ENCODE measurements around the gene PRRC2B. TPM values are rescaled to one million over a fixed set of nuclear protein-coding genes. Genes with fewer than 3 reads are reported as not detected.

Gene PRRC2B
- total RNA-seq, 1 donor from 2014 or later, result 505 TPM

DNA sequence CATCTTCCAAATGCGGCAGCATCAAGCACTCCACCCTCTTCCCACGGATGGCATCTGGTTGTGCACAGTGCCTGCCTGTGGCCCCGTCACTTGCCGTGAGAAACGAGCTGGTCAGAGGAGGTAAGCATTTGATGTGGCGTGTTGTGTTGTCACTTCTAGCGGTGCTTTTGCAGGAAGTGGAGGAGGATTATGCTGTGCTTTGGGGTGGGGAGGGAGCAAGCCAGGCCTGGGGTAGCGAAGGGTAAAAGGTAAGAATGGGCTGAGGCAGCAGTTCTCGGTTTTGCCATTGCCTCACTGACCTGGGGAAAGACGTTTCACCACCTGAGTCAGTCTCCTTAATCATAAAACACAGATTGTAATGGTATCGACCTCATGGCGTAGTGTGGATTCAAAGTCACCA, 106.5 kb downstream of the PRRC2B start:
- peak overlapping the region; percentile 17 for H3K4me3 Mint-ChIP-seq

DNA sequence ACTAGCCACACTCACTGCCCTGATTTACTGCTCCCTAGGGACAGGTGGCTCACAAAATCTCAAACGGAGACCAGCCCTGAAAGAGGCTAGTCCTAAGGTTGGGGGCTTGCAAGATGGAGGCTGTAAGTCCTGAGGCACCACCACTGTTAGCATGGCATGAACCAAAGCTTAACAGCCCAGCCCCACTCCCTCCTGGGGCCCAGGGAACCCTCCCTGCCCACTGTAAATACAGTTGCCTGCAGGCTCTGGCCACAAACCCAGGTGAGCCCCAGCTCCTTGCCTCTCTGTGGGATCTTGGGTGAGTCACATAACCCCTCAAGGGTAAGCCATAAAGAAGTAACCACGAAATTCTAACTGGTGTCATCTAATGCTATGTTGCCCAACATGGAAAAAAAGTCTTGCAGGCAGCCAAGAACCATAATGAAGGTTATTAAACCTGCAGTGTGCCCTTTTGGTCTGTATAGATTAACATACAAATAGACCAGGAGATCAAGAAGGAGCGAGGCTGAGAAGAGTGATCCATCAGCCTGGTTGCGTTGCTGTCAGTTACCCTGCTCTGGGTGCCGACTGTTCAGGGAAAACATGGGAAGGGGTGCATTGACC, 107.2 kb downstream of the PRRC2B start:
- no peak for DNase-seq (ENCODE audit: low spot score in 2 of 2, unreplicated experiment in 2 of 2)
- peaks cover 3% of the 10 kb centered on the region for H3K36me3 Mint-ChIP-seq
- H3K27ac Mint-ChIP-seq, result peak overlapping the region; percentile 59
- H3K4me1 Mint-ChIP-seq, result peaks cover 15% of the 10 kb centered on the region
- no peaks in the 10 kb centered on the region for H3K27me3 Mint-ChIP-seq (ENCODE audit: low read depth)
- H3K4me3 Mint-ChIP-seq, result peak overlapping the region; percentile 59
- TF ChIP-seq, protein P1, sequence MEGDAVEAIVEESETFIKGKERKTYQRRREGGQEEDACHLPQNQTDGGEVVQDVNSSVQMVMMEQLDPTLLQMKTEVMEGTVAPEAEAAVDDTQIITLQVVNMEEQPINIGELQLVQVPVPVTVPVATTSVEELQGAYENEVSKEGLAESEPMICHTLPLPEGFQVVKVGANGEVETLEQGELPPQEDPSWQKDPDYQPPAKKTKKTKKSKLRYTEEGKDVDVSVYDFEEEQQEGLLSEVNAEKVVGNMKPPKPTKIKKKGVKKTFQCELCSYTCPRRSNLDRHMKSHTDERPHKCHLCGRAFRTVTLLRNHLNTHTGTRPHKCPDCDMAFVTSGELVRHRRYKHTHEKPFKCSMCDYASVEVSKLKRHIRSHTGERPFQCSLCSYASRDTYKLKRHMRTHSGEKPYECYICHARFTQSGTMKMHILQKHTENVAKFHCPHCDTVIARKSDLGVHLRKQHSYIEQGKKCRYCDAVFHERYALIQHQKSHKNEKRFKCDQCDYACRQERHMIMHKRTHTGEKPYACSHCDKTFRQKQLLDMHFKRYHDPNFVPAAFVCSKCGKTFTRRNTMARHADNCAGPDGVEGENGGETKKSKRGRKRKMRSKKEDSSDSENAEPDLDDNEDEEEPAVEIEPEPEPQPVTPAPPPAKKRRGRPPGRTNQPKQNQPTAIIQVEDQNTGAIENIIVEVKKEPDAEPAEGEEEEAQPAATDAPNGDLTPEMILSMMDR (IDR thresholded peaks at IDR 0.05; ENCODE audit: unreplicated experiment), result no peak
- no peaks in the 10 kb centered on the region for H3K9me3 Mint-ChIP-seq

More for the DNA sequence above, 106.5 kb downstream of the PRRC2B start:
- Mint-ChIP-seq H3K9me3 (no peaks in the 10 kb centered on the region), H3K4me1 (peaks cover 15% of the 10 kb centered on the region), H3K27ac (no peak overlapping the region), H3K36me3 (peaks cover 3% of the 10 kb centered on the region), H3K27me3 (ENCODE audit: low read depth) (no peaks in the 10 kb centered on the region)
- TF ChIP-seq, protein P1 (IDR thresholded peaks at IDR 0.05; ENCODE audit: unreplicated experiment), result no peak
- DNase-seq (ENCODE audit: low spot score in 2 of 2, unreplicated experiment in 2 of 2), result no peak

DNA sequence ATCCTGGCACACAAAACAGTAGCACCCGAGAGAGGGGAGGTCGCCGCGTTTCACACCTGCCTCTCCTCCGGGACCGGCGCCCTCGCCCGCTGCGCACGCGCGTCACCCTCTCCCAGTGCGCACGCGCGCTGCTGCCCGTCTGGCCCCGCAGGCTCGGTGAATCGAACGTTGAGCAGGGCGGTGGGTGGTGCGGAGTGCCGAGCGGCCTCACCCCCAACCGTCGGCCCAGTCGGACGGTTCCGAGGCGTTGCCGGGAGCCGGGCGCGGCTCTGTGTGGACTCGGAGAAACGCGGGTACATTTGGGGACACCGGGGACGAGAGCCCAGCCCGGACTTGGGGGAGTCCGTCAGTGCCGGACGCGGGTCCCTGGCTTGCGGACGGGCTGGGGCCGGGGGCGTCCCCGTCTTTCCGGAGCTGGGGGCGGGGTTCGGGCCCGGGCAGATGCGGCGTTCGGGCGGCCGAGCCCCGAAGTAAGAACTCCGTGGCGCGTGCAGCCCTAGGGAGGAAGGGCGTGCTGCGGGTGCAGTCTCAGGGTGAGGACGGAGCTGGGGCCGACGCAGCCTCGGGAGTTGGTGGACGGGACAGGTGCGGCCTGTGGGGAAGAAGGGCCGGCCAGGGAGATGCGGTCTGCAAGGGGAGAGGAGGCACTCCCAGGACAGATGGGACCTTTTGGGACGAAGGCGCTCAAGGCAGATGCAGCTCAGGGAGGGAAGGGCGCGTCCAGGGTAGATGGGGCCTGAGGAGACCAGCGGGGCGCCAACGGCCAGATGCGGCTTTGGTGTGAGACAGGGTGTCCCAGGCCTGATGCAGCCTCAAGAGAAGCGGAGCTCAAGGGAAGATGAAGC, 109.1 kb downstream of the PRRC2B start, which contains the start of gene POMT1:
Gene POMT1 (plus strand): TSS at position 138 of the 845 bp plus-strand sequence. CDS start 1,301 bp downstream, outside the sequence.
- H3K27ac Mint-ChIP-seq, result peak within 1 kb of the TSS; percentile 88
- H3K4me3 Mint-ChIP-seq, result peak within 1 kb of the TSS; percentile 95
- H3K36me3 Mint-ChIP-seq, result peaks cover 5% of the 10 kb centered on the region
- H3K27me3 Mint-ChIP-seq (ENCODE audit: low read depth), result no peaks in the 10 kb centered on the region
- peak; percentile 78 to 90 for DNase-seq (ENCODE audit: low spot score in 2 of 2, unreplicated experiment in 2 of 2)
- peaks cover 15% of the 10 kb centered on the region for H3K4me1 Mint-ChIP-seq
- TF ChIP-seq, protein P1 (IDR thresholded peaks at IDR 0.05; ENCODE audit: unreplicated experiment), result no peak
- no peaks in the 10 kb centered on the region for H3K9me3 Mint-ChIP-seq

DNA sequence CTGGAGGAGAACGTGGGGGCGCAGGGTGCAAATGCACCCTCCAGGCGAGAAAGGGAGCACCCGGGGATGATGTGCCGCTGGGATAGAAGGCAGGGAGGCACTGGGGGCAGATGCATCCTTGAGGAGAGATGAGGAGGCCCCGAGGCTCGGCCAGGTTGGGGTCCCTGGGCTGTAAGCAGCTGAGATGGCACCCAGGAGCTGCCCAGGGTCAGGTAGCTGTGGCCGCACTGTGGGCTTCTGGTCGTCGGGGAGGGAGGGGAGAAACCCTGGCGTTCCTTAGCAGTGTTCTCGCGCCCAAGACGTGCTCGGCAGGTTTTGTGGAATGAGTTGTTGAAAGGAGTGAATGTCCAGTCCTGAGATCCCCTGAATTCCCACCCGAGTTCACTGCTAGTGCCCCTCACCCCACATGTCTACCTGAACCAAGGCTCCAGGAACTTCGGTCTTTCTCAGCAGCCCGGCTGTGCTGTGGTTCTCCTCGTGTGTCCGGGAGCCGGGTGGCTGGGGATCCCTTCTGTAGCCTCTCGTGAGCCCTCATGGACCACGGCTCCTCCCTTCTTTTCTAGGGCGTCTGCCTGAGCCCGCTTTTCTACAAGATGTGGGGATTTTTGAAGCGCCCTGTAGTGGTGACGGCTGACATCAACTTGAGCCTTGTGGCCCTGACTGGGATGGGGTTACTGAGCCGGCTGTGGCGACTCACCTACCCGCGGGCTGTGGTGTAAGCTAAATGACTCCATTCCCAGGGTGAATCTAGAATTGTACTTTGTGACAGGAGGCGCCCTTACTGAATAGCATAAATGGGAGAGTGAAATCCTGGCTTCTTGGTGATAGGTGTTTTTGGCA, 110.0 kb downstream of the PRRC2B start:
- H3K4me1 Mint-ChIP-seq, result peaks cover 15% of the 10 kb centered on the region
- peaks cover 7% of the 10 kb centered on the region for H3K36me3 Mint-ChIP-seq
- H3K27me3 Mint-ChIP-seq (ENCODE audit: low read depth), result no peaks in the 10 kb centered on the region
- no peak for DNase-seq (ENCODE audit: low spot score in 2 of 2, unreplicated experiment in 2 of 2)
- H3K27ac Mint-ChIP-seq, result peak overlapping the region; percentile 88
- H3K9me3 Mint-ChIP-seq, result no peaks in the 10 kb centered on the region
- TF ChIP-seq, protein P1 (IDR thresholded peaks at IDR 0.05; ENCODE audit: unreplicated experiment), result no peak
- peak overlapping the region; percentile 95 for H3K4me3 Mint-ChIP-seq

DNA sequence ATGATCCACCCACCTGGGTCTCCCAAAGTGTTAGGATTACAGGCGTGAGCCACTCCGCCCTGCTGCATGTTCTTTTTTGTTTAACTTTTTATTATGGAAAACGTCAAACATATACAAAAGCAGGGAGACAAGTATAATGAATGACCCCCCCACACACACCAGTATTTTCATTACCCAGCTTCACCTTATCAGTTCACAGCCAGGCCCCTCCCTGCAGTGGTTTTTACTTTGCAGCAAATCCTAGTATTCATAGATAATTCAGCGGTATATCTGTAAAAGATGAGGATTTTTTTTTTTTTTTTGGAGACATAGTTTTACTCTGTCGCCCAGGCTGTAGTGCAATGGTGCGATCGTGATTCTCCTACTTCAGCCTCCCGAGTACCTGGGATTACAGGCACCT, 111.1 kb downstream of the PRRC2B start:
- peaks cover 9% of the 10 kb centered on the region for H3K36me3 Mint-ChIP-seq
- TF ChIP-seq, protein P1 (IDR thresholded peaks at IDR 0.05; ENCODE audit: unreplicated experiment), result no peak
- no peaks in the 10 kb centered on the region for H3K27me3 Mint-ChIP-seq (ENCODE audit: low read depth)
- H3K4me3 Mint-ChIP-seq, result peak overlapping the region; percentile 95
- DNase-seq (ENCODE audit: low spot score in 2 of 2, unreplicated experiment in 2 of 2), result no peak
- no peak overlapping the region for H3K27ac Mint-ChIP-seq
- peaks cover 15% of the 10 kb centered on the region for H3K4me1 Mint-ChIP-seq
- H3K9me3 Mint-ChIP-seq, result no peaks in the 10 kb centered on the region

All from mesothelial cell of epicardium (in vitro differentiated cells).